Keratinocyte (primary cell): ENCODE results near the gene NPHP1.

Experiments used
- CTCF ChIP-seq, 3 experiments: IDR thresholded peaks in 1 of 3; conservative IDR thresholded peaks in 1 of 3; optimal IDR thresholded peaks in 1 of 3; 2 replicates in 2 of 3; 3 replicates in 1 of 3; pipeline versions ENCODE3 to v1.5.1; 2011; ENCODE audit warnings: low read length in 3 of 3, mild to moderate bottlenecking in 3 of 3, moderate library complexity in 2 of 3, control low read depth in 1 of 3, inconsistent platforms in 1 of 3; ENCODE audit not compliant: insufficient read depth in 2 of 3; ENCODE audit errors: extremely low read depth in 1 of 3
- EZH2 ChIP-seq: IDR thresholded peaks from one replicate; pipeline ENCODE4 v1.6.1; 2012; ENCODE audit warnings: inconsistent platforms, mild to moderate bottlenecking, low read length, moderate library complexity

DNA sequence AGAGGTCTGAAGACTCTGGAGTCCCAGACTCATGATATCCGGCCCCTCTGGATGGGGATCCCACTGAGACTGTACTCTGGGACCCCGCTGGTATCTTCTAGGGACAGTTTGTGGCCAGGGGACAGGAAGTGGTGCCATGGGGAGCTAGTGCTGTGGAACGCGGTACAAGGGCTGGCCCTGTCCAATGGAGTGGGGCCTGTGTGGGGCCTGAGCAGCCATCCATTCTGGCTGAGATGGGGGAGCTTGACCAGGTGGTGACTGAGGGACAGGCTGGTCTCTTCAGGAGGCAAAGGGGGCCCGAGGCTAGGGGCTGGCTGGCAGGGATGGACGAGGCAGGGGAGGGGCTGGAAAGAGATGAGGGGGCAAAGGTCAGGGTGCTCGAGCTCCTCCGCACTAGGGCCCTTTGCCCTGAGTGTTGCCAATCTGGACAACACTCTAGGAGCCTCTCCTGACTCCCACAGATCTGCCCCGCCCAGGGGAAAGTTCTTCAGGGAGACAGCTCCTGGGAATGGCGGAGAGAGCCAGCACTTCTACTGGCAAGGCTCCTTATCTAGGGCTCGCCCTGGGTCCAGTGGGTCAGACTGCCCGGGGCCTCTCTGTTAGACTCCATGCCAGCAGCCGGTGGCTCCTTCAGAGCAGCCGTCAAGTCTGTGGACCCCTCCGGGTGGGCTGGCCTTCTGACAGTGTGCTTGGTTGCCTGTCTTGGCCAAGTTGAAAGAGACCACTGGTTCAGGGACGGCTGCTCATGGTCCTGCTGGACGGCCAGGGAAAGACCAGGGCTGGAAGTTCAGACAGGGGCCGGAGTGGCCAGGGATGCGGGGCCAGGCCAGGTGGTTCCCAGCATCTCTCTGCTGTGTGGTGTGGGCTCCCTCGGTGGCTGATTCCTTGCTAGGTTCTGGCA, 101.5 kb downstream of the NPHP1 start:
- TF ChIP-seq CTCF (optimal IDR thresholded peaks at IDR 0.05 in 1 of 3, IDR thresholded peaks at IDR 0.05 in 1 of 3, conservative IDR thresholded peaks at IDR 0.05 in 1 of 3; ENCODE audit: extremely low read depth in 1 of 3, insufficient read depth in 2 of 3, low read length in 3 of 3) (no peak), EZH2 (no peak)
